Measurements from ENCODE around the gene FAM210A. TPM values are rescaled to one million over a fixed set of nuclear protein-coding genes. Genes with fewer than 3 reads are reported as not detected.
"Not testable (repeated sequence)": the region's sequence is repeated elsewhere in the genome, so short reads cannot be mapped to it uniquely, and the experiment has no call there.

FAM210A gene
- total RNA-seq, 1 donor from 2014 or later = 26.2 TPM

- DNase-seq (ENCODE audit: low spot score) = no peak
These were observed 22.5 kb downstream of the FAM210A start for GRCh38 chr18:13703899-13704298.

DNA sequence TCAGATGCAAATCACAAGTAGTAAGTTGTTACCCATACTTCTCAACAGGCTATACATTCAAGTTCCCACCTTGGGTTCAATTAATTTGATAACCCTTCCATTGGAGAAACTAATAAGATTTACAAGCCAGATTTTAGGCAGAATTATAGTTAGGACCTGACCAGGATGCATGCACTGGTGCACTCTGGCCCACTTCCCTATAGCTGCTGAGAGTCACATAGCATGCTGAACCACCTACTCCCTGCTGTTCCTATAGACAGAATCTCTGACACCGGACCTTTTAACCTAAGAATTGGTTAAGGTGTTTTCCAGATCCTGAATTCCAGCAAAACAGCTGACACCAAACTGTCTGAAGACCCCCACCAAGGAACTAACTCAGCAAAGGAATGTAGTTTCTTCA lies 26.2 kb downstream of the FAM210A start:
- no peak for DNase-seq (ENCODE audit: low spot score)

- no peak for DNase-seq (ENCODE audit: low spot score)
These were observed 29.4 kb downstream of the FAM210A start for GRCh38 chr18:13696961-13697360.

DNA sequence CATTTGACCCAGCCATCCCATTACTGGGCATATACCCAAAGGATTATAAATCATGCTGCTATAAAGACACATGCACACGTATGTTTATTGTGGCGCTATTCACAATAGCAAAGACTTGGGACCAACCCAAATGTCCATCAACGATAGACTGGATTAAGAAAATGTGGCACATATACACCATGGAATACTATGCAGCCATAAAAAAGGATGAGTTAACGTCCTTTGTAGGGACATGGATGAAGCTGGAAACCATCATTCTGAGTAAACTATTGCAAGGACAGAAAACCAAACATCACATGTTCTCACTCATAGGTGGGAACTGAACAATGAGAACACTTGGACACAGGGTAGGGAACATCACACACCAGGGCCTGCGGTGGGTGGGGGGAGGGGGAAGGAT lies 31.0 kb downstream of the FAM210A start:
- DNase-seq (ENCODE audit: low spot score) = not testable (repeated sequence)

- DNase-seq (ENCODE audit: low spot score) = not testable (repeated sequence)
These were observed 36.3 kb downstream of the FAM210A start for GRCh38 chr18:13690060-13690459.

DNA sequence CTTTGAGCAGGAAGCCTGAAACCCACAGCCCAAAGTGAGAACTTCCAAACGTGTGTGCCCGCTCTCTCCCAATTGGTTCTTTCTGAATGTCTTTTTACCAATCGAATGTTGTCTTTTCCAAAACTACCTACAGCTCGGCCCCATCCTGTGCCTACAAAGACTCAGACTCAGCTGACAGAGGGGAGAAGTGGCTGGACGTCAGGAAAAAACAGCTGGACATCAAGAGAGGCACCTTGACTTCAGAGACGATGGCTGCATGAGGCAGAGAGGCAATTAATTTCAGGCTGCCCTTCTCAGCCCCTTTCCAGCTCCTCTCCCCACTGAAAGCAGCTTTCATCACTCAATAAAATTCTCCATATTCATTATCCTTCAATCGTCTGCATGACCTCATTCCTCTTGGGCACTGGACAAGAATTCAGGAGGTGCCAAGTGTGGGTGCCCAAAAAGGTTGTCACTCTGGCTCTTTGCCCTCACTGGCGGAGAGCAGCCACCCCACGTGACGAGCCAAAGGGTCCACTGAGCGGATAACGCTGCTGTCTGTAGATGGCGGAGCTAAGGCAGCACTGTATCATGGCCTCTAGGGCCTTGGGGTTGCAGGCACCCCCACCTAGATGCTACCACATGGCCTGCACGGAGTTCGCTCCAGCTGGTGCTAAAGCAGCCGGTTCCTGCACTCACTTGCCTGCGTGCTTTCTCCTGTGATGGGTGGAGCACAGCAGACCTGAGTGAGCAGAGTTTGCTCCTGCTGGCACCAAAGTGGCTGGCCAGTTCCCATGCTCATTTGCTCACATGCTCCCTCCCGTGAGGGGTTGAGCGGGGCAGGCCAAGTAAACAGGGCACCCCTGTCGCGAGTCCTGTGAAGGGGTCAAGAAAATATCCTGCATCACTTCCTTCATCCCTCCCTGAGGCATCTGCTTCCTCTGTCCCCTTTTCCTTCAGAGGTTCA lies 37.9 kb downstream of the FAM210A start:
- no peak for DNase-seq (ENCODE audit: low spot score)

DNA sequence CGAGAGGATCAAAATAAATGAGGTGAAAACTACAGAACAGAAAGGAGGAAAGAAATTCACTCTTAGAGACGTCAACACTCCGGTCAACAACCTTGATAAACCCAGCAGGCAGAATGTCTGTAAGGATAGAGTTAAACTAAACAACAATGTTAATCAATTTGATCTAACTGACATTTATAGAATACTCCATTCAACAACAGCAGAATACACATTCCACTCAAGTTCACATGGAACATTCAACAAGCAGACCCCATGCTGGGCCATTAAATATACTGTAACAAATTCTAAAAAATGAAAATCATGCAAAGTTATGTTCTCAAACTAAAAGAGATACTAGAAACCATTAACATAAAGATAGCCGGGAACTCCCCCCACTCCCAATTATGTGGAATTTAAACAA lies 41.8 kb downstream of the FAM210A start:
- no peak for DNase-seq (ENCODE audit: low spot score)

DNA sequence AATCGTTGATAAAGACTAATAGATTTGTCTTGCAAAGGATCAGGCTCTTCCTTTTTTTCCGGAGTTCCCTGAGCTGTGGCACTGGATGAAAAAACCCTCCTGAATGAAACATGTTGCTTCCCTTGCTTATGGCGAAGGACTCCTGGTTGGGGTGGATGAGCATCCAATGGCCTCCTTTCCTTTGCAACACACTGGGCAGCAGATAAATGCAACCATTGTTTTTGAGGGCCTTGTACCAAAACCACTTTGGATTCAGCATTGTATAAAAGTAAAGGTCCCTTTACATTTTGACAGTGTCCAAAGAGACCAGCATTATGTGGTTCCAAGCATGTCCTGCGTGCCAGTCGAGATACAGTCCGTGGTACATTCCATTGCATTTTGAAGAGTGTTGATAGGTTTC lies 44.7 kb downstream of the FAM210A start:
- DNase-seq (ENCODE audit: low spot score) = no peak

DNA sequence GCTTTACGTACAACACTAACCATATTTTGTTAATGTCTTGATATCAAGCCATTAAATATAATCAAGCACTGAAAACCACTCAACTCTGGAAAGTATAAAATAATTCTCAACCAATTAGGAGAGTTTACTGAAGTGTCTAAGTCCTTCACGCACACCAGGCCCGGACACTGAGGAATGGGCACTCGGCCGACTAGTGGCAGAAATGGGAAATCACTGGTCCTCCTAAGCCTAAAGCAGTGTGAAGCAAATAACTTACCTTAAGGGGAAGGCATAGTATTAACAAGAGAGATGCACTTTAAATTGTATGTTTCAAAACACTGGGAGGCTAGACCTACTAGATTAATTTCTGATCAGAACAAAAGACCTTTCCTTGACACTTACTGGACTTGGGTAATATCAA lies 45.7 kb downstream of the FAM210A start:
- peak; percentile 37 for DNase-seq (ENCODE audit: low spot score)

- not testable (repeated sequence) for DNase-seq (ENCODE audit: low spot score)
These were observed 49.0 kb downstream of the FAM210A start for GRCh38 chr18:13677350-13677749.

GRCh38 chr18:13676471-13676870 lies 49.9 kb downstream of the FAM210A start:
- no peak for DNase-seq (ENCODE audit: low spot score)

DNA sequence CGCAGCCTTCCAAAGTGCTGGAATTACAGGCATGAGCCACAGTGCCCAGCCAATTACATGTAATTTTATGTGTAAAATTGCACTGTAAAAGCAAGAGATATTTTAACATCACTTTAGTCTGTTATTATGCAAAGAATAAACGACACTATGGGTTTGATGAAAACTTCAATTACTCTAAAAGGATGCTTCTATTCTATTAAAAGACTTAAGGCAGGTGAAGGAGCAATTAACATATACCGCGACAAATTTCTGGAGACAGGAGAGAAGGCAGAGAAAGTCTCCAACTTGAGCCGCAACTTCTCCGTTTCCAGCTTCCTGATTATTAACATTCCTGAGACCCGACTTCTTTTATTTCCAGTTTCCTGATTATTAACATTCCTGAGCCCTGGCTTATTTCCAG lies 53.7 kb downstream of the FAM210A start:
- no peak for DNase-seq (ENCODE audit: low spot score)

GRCh38 chr18:13661779-13662256 lies 64.5 kb downstream of the FAM210A start:
- no peak for DNase-seq (ENCODE audit: low spot score)

DNA sequence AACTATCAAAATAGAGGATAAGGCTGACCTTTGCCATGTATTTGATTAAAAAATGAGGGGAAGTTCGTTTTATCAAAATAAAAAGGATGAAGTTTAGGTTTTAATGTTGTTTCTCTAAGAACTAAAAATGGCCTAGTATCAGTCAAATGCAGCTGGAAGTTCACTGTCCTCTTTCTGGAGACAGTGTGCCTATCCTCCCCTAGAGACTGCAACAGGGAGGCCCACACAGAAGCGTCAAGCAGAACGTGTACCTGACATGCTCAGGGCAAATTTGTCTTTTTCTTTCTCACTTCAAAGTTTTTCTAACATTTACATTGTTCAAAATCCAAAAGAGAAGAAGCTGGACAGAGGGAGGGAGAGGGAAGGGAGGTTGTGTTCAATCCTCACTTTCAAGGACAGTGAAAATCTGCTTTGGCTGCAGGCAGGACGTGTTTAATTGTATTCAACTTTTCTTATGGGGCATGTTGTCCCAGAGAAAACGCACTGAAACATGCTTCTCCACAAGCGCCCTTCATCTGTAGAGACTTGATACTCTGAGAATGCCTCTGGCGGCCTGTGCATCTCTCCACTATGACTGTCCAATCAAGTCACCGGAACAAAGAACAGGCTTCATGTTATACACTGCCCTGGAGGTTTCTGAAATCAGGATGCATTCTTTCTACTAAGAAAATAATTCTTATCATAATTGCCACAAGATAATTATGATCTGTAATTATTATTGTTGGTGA lies 65.1 kb downstream of the FAM210A start:
- no peak for DNase-seq (ENCODE audit: low spot score)

GRCh38 chr18:13660510-13660909 lies 65.8 kb downstream of the FAM210A start:
- peak; percentile 65 for DNase-seq (ENCODE audit: low spot score)

DNA sequence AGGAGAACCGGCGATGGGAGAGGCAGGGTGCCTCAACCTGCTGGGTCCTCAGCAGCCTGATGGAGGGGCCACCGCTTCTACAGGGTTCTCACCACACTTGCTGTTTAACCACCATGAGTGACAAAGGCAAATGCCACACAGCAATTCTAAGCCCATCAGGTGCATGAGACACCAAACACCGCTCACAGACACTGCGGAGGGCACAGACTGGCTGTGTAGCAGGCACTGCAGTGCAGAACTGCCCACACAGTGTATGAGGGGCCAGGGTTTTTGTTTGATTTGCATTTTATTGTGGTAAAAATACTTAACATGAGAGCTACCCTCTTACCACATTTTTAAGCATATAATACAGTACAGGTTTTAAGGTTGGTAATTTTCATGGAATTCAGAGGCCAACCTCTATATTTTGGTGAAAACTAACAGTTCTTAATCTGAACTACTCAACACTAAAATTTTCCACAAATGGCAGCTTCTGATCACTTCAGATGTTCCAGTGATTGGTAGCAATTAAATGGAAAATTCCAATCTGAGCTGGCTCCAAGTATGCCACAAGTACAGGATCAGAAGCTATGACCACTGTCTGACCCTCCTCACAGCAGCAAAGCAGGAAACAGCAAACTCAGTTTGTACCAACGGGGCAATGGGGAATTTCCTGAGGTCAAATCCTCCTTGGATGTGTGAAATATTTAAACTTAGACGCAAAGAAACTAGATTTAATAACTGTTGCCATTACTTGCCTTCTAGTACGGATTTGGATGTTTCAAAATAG lies 67.7 kb downstream of the FAM210A start:
- DNase-seq (ENCODE audit: low spot score) = no peak

- DNase-seq (ENCODE audit: low spot score) = no peak
These were observed 68.4 kb downstream of the FAM210A start for GRCh38 chr18:13657974-13658373.

GRCh38 chr18:13653746-13654433 lies 72.5 kb downstream of the FAM210A start:
- DNase-seq (ENCODE audit: low spot score) = peak; percentile 30

DNA sequence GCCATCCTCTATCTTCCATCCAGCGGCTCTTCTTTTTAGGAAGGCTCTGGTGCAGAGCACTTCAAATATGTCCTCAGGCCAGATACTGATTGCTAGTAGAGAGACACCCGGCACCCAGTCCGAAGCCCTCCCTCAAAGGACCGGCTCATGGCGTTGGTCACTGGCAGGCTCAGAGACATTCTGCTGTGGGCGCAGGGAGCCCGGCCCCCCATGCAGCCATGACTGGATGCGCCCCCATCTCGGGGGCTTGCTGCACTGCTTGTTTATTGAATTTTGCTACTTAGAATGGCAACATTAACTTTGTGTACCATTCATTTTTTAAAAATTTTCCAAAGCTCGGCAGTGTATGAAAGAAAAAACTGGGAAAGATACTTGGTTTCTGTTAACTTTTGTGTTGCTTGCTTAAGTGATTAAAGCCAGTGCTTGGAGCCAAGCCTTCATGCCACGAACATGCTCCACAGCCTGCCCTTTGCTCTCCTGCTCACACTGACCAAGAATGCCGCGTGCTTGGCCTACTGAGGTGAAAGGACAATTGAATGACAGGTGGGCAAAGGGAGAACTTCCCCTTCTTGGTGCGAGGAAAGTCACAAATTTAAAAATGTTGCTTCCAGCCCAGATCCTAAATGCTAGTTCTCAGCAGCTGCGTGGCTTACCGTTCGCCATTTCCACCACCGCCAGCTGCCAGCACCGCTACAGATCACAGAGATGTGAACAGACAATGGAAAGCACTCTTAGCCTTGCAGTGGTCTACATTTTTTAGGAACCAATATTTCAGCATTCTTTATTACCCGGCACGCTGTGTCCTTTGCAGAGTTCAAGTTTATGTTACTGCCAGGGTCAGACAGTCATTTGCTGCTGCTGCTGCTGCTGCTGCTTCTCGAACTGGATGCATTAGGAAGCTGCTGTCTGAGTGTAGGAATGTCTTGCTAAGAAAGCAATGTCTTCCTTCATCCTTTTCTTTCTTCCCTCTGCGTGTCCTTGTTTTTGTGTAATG lies 76.7 kb downstream of the FAM210A start:
- no peak for DNase-seq (ENCODE audit: low spot score)

DNA sequence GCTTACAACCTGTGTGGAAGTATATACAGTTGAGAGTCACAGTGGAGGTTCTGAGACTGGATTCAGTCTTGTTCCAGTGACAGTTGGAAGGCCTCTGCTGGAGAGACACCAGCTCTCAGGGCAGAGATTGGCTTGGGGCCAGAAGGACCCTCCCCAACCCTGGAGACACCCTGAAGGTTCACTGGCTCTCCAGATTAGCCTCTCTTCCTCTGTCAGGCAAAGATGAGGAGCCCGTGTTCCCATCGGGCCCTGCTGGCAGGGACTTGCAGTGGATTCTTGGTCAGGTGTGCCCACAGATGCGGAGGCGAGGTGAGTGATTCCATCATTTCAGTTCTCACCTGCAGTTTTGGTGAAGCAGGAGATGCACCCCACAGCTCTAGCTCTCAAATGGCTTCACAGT lies 78.6 kb downstream of the FAM210A start:
- no peak for DNase-seq (ENCODE audit: low spot score)
